DMS 273 treated with DMSO at 0.1 percent for 48 hours (cell line): ENCODE measurements around the gene C20orf144.

Source experiments
- DNase-seq: peaks from one replicate; lab custom pipeline; 2025; lab: John Stamatoyannopoulos, UW

C20orf144 gene

DNA sequence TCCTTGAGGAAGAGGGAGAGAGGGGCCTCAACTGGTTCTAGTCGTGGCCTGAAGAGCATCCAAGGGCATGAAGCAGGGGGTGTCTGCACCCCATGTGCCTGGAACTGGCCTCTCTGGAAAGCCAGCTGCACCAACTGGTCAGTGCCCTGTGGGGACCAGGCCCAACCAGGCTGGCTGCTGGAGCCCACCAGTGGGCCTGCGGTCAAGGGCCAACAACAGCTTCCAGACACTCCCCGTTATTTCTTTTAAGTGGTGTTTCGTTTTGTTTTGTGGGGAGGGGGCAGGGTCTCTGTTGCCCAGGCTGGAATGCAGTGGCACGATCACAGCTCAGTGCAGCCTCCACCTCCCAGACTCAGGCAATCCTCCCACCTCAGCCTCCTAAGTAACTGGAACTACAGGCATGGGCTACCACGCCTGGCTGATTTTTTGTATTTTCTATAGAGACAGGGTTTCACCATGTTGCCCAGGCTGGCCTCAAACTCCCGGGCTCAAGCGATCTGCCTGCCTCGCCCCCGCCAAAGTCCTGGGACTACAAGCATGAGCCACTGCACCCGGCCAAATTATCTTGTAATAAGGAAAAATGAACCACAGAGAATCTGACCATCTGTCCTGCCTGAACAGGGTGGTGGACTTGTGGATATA lies 11.9 kb upstream of the C20orf144 start:
- peak; percentile 42 for DNase-seq

- DNase-seq = peak; percentile 67
Measured at GRCh38 chr20:33650753-33651561, 11.2 kb upstream of the C20orf144 start.

DNA sequence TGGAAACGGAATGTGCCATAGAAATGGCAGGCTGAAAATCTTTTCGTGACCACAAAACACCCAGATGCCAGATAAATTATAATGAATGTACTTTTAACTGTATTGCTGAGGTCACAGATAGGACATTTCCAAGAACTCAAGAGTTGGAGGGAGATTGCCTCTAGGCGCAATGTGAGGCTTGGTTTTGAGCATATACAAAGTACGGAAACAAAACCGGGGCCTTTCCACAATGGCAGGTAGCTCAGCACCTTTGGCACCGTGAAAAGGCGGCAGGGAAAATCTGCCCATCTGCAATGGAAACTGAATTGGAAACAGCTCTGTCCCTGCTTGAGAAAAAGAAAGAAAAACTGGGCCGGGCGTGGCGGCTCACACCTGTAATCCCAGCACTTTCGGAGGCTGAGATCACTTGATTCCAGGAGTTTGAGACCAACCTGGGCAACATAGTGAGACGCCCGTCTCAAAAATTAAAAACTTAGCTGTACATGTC lies 10.5 kb upstream of the C20orf144 start:
- no peak for DNase-seq

GRCh38 chr20:33653218-33653899 lies 8.8 kb upstream of the C20orf144 start:
- peak; percentile 63 for DNase-seq

DNA sequence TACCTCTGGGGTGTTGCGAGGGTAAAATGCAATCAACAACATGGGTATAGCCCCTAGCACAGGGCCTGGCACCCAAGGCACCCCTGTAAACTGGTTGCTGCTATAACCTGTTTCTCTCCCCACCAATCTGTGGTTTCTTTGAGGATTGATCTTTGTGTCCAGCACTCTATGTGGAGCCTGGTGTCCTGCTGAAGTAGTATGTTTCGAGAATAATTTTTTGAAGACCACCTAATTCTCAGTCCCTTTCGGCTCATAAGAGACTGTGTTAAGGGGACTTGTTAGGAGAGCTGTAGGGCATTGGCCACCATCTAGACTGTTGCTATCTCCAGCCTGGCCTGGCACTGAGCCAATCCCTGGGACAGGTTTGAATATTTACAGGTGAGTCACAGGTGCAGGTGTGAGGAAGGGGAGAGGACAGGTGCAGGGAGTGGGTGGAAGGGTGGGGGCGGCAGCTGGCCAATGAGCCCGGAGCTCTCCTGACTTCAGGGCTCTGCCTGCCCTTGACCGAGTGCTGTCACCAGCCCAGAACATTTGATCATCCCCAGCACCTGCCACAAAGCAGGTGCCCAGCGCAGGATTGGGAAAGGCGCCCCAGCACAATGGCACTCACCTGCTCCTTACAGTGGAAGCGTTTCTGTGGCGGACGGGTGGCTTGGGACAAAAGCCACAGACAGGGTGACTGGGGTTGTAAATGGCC lies 8.1 kb upstream of the C20orf144 start:
- no peak for DNase-seq

GRCh38 chr20:33654680-33655161 lies 7.4 kb upstream of the C20orf144 start:
- no peak for DNase-seq

GRCh38 chr20:33655164-33655563 lies 7.0 kb upstream of the C20orf144 start:
- DNase-seq = no peak

GRCh38 chr20:33656010-33656782 lies 5.9 kb upstream of the C20orf144 start:
- no peak for DNase-seq

- DNase-seq = no peak
Measured at GRCh38 chr20:33656783-33657703, 5.1 kb upstream of the C20orf144 start.

- no peak for DNase-seq
Measured at GRCh38 chr20:33657704-33658095, 4.4 kb upstream of the C20orf144 start.

DNA sequence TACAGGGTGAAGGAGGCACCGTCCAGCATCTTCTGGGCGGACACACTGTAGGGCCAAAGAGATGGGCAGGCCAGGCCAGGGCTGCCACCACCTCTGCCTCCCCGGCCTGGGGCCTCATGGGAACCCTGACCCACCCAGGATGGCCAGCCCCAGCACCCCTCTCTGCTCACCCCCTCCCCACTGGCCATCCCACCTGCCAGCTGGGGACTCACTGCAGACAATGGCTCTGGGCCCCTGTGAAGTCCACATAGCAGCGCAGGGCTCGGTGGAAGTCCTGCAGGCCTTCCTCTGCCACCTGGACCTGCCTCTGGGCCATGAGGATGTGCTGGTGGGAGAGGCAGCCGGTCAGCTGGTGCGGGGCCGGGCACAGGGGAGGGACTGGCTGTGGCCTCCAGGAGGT lies 3.6 kb upstream of the C20orf144 start:
- DNase-seq = no peak

GRCh38 chr20:33658929-33659328 lies 3.2 kb upstream of the C20orf144 start:
- no peak for DNase-seq

- no peak for DNase-seq
Measured at GRCh38 chr20:33659341-33660034, 2.6 kb upstream of the C20orf144 start.

GRCh38 chr20:33660035-33660684 lies 2.0 kb upstream of the C20orf144 start:
- no peak for DNase-seq

GRCh38 chr20:33660685-33661058 lies 1.5 kb upstream of the C20orf144 start:
- no peak for DNase-seq

GRCh38 chr20:33663161-33664084 lies 1.3 kb downstream of the C20orf144 start:
- DNase-seq = no peak

GRCh38 chr20:33664085-33664761 lies 2.1 kb downstream of the C20orf144 start:
- DNase-seq = no peak
